ENCODE results near the gene PCOLCE2. TPM values are rescaled to one million over a fixed set of nuclear protein-coding genes. Genes with fewer than 3 reads are reported as not detected.

Gene PCOLCE2
- total RNA-seq, 1 donor from 2014 or later, result 1.1 TPM

- FAIRE-seq (no peak), DNase-seq (ENCODE audit: low read depth) (no peak)
- no peak for TF ChIP-seq CTCF (IDR thresholded peaks at IDR 0.05; ENCODE audit: insufficient read depth, low read length, severe bottlenecking)
- no peaks in the 10 kb centered on the region for H3K27me3 ChIP-seq (ENCODE audit: control insufficient read depth, insufficient read depth, low read length)
- H3K36me3 ChIP-seq (ENCODE audit: control insufficient read depth, insufficient read depth, low read length), result no peaks in the 10 kb centered on the region
- H3K4me3 ChIP-seq (ENCODE audit: low read depth, low read length), result no peak overlapping the region
Measured at GRCh38 chr3:142839831-142840230, 49.1 kb downstream of the PCOLCE2 start.

DNA sequence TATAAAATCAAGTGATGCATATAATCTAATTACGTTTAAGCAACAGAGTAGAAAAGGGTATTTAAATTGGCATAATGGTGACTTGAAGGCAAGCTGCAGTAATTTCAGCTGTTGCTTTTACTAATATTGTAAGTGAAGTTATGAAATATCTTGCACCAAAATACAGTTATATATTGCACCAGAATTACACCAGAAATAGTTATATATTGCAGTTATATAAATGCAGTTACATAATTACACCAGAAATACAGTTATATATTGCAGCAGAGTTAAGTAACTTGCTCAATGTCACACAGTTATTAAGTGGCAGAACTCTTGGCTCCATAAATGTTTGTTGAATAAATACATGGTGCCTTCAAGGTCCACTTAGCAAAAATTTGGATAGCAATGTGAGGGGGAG is 51.4 kb downstream of the PCOLCE2 start:
- Histone ChIP-seq H3K36me3 (ENCODE audit: control insufficient read depth, insufficient read depth, low read length) (no peaks in the 10 kb centered on the region), H3K27me3 (ENCODE audit: control insufficient read depth, insufficient read depth, low read length) (no peaks in the 10 kb centered on the region), H3K4me3 (ENCODE audit: low read depth, low read length) (no peak overlapping the region)
- no peak for FAIRE-seq
- DNase-seq (ENCODE audit: low read depth), result no peak
- no peak for TF ChIP-seq CTCF (IDR thresholded peaks at IDR 0.05; ENCODE audit: insufficient read depth, low read length, severe bottlenecking)

- no peaks in the 10 kb centered on the region for H3K36me3 ChIP-seq (ENCODE audit: control insufficient read depth, insufficient read depth, low read length)
- H3K4me3 ChIP-seq (ENCODE audit: low read depth, low read length), result no peak overlapping the region
- FAIRE-seq, result peak; percentile 50
- peak; percentile 96 for TF ChIP-seq CTCF (IDR thresholded peaks at IDR 0.05; ENCODE audit: insufficient read depth, low read length, severe bottlenecking)
- peaks cover 2% of the 10 kb centered on the region for H3K27me3 ChIP-seq (ENCODE audit: control insufficient read depth, insufficient read depth, low read length)
- peak; percentile 71 for DNase-seq (ENCODE audit: low read depth)
Measured at GRCh38 chr3:142828703-142829305, 60.1 kb downstream of the PCOLCE2 start.

DNA sequence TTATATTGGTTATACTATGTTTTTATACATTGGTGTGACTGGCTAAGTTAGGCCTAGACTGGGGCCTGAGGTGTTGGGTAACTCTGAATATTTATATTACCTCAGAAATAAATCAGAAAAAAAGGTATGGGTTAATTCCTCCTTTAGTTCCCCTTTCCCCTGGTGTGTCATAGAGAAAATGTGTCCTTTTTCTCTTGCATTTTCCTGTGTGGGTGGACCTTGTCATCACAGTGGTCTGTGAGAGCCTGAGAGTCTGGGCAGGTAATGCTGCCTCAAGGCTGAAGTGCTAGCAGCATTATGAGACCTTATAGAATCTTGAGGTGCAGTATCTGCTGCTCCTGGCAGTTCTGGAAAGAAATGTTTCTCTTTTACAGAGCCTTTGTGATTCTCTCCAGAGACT is 69.7 kb downstream of the PCOLCE2 start:
- Histone ChIP-seq H3K36me3 (ENCODE audit: control insufficient read depth, insufficient read depth, low read length) (no peaks in the 10 kb centered on the region), H3K27me3 (ENCODE audit: control insufficient read depth, insufficient read depth, low read length) (no peaks in the 10 kb centered on the region), H3K4me3 (ENCODE audit: low read depth, low read length) (no peak overlapping the region)
- no peak for TF ChIP-seq CTCF (IDR thresholded peaks at IDR 0.05; ENCODE audit: insufficient read depth, low read length, severe bottlenecking)
- DNase-seq (ENCODE audit: low read depth), result no peak
- FAIRE-seq, result no peak

DNA sequence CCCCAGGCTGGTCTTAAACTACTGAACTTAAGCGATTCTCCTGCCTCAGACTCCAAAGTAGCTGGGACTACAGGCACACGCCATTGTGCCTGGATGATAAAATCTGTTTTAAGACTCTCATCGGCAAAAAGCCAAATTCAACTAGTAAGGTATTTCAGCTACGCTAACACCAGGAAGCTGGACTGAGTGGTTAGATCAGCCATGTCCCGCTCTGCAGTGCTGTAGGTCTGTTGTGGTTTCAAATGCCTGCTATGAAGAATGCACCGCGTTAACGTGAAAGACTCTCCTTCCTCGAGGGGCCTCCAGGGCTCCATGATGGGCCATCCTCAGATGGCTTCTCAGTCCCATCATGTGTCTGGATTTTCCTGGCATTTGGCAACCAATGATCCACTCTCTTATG is 70.2 kb downstream of the PCOLCE2 start:
- DNase-seq (ENCODE audit: low read depth) (no peak), FAIRE-seq (peak; percentile 60)
- no peak for TF ChIP-seq CTCF (IDR thresholded peaks at IDR 0.05; ENCODE audit: insufficient read depth, low read length, severe bottlenecking)
- Histone ChIP-seq H3K27me3 (ENCODE audit: control insufficient read depth, insufficient read depth, low read length) (no peaks in the 10 kb centered on the region), H3K4me3 (ENCODE audit: low read depth, low read length) (no peak overlapping the region), H3K36me3 (ENCODE audit: control insufficient read depth, insufficient read depth, low read length) (no peaks in the 10 kb centered on the region)

DNA sequence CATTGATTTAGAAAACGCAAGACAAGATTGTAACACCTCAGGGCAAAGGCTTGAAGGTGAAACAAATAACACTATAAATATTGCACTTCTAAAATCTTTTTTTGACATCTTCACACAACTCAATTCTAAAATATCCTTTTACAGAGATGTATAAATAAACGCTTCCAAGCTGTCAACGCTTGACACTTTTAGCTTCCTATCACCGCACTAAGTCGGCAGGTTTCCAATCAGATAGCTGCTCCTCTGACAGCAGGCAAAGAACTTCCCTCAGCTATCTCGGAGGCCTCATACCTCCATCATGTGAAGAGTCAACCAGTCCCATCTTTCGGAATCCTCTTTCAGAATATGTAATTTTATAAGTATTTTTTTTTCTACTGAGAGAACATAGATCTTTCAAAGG is 71.0 kb downstream of the PCOLCE2 start:
- H3K36me3 ChIP-seq (ENCODE audit: control insufficient read depth, insufficient read depth, low read length), result no peaks in the 10 kb centered on the region
- FAIRE-seq (no peak), DNase-seq (ENCODE audit: low read depth) (no peak)
- H3K27me3 ChIP-seq (ENCODE audit: control insufficient read depth, insufficient read depth, low read length), result no peaks in the 10 kb centered on the region
- H3K4me3 ChIP-seq (ENCODE audit: low read depth, low read length), result no peak overlapping the region
- TF ChIP-seq CTCF (IDR thresholded peaks at IDR 0.05; ENCODE audit: insufficient read depth, low read length, severe bottlenecking), result no peak

Measured in bronchial epithelial cell (primary cell).